Stimulated activated CD4-positive, alpha-beta T cell treated with anti-CD3 and anti-CD28 coated beads, Interleukin-4, amount 100 ng/mL, for 1 hour (primary cell): Measurements from ENCODE around the gene RSPO4.

Experiments used
- DNase-seq: peaks from one replicate; pipeline ENCODE4 v3.0.0-alpha.2; 2020

RSPO4 gene

GRCh38 chr20:967796-968742 is 34.0 kb downstream of the RSPO4 start:
- no peak for DNase-seq

- no peak for DNase-seq
Observed at GRCh38 chr20:965956-966355, 36.2 kb downstream of the RSPO4 start.

- DNase-seq = no peak
Observed at GRCh38 chr20:963795-964194, 38.3 kb downstream of the RSPO4 start.

GRCh38 chr20:962683-963082 is 39.4 kb downstream of the RSPO4 start:
- no peak for DNase-seq

- DNase-seq = no peak
Observed at GRCh38 chr20:962223-962622, 39.9 kb downstream of the RSPO4 start.

- no peak for DNase-seq
Observed at GRCh38 chr20:961768-962167, 40.3 kb downstream of the RSPO4 start.

GRCh38 chr20:959996-960615 is 42.0 kb downstream of the RSPO4 start:
- no peak for DNase-seq

- no peak for DNase-seq
Observed at GRCh38 chr20:958936-959815, 42.9 kb downstream of the RSPO4 start.

- DNase-seq = no peak
Observed at GRCh38 chr20:957544-957943, 44.6 kb downstream of the RSPO4 start.

GRCh38 chr20:956330-956951 is 45.7 kb downstream of the RSPO4 start:
- DNase-seq = peak; percentile 77

- no peak for DNase-seq
Observed at GRCh38 chr20:955656-956055, 46.5 kb downstream of the RSPO4 start.

GRCh38 chr20:955111-955510 is 47.0 kb downstream of the RSPO4 start:
- no peak for DNase-seq

- DNase-seq = no peak
Observed at GRCh38 chr20:953742-954141, 48.4 kb downstream of the RSPO4 start.

- DNase-seq = no peak
Observed at GRCh38 chr20:952196-952795, 49.8 kb downstream of the RSPO4 start.

- no peak for DNase-seq
Observed at GRCh38 chr20:951384-952169, 50.5 kb downstream of the RSPO4 start.

- no peak for DNase-seq
Observed at GRCh38 chr20:949717-950116, 52.4 kb downstream of the RSPO4 start.

- DNase-seq = no peak
Observed at GRCh38 chr20:946826-947225, 55.3 kb downstream of the RSPO4 start.

- no peak for DNase-seq
Observed at GRCh38 chr20:945841-946240, 56.3 kb downstream of the RSPO4 start.

GRCh38 chr20:944774-945410 is 57.2 kb downstream of the RSPO4 start:
- no peak for DNase-seq

- DNase-seq = no peak
Observed at GRCh38 chr20:944148-944547, 58.0 kb downstream of the RSPO4 start.

- DNase-seq = no peak
Observed at GRCh38 chr20:942611-943010, 59.5 kb downstream of the RSPO4 start.
